Body of pancreas (tissue), 4 donors: ENCODE results near the gene INPP5D. TPM values are rescaled to one million over a fixed set of nuclear protein-coding genes. Genes with fewer than 3 reads are reported as not detected.
A peak's percentile ranks its signal among the peaks of the same experiment; 100 is the strongest.

ENCODE experiments used
- ATAC-seq: fragments of 150-250 bp; one replicate; pipeline ENCODE4 v1.9.1; 2016
- DNase-seq, 4 donors: peaks; one replicate each; pipeline ENCODE4 v3.0.0-alpha.2; 2019
- H3K27ac ChIP-seq, 4 donors: fragments of 200-600 bp; sonication (generic); 1 replicate in 3 of 4; 2 replicates in 1 of 4; pipeline versions ENCODE4 v1.5.1 to v1.6.1; 2016 to 2019; ENCODE audit warnings: mild to moderate bottlenecking in 1 of 4, mixed read lengths in 1 of 4, moderate library complexity in 1 of 4
- H3K27me3 ChIP-seq, 2 donors: fragments of 200-600 bp; sonication (generic); one replicate each; pipeline ENCODE4 v1.6.0; 2016; ENCODE audit warnings: mild to moderate bottlenecking in 1 of 2
- H3K36me3 ChIP-seq, 2 donors: fragments of 200-600 bp; sonication (generic); replicated peaks in 1 of 2; 2 replicates each; pipeline ENCODE4 v1.5.1; 2016; ENCODE audit warnings: low read depth in 2 of 2; ENCODE audit not compliant: insufficient read depth in 1 of 2
- H3K4me1 ChIP-seq: fragments of 200-600 bp; sonication (generic); one replicate; pipeline ENCODE4 v1.6.0; 2016
- H3K4me3 ChIP-seq, 2 donors: fragments of 200-600 bp; sonication (generic); 1 replicate in 1 of 2; 2 replicates in 1 of 2; pipeline ENCODE4 v1.5.1; 2016 to 2019
- H3K9me3 ChIP-seq, 3 donors: fragments of 200-600 bp; sonication (generic); 1 replicate in 2 of 3; 2 replicates in 1 of 3; pipeline ENCODE4 v1.5.1; 2016
- CTCF ChIP-seq, 7 experiments: fragments of 450-650 bp in 4 of 7; fragments of 200-600 bp in 3 of 7; sonication (generic) in 3 of 7; IDR thresholded peaks; one replicate each; pipeline ENCODE4 v1.5.1; 2016 to 2019; ENCODE audit warnings: antibody characterized with exemption in 7 of 7
- POLR2A ChIP-seq, 3 donors: fragments of 450-650 bp; IDR thresholded peaks; one replicate each; pipeline ENCODE4 v1.6.1; 2016; ENCODE audit warnings: antibody characterized with exemption in 3 of 3, mild to moderate bottlenecking in 2 of 3
- WGBS, 2 donors: methylation state at CpG; one replicate each; pipeline ENCODE4 v1.1.5; 2017; 5-methylcytosine and 5-hydroxymethylcytosine counted together
- intact Hi-C: fragments of 100-400 bp; cut with DNase I; formaldehyde crosslinking; loops from one replicate; pipeline ENCODE4 v1.15.1; 2023
- total RNA-seq, 2 donors: library from RNA; depleted of rRNA; stranded (reverse); fragments of >200 nt; gene quantifications; one replicate each; pipeline ENCODE4 v1.1.0, GENCODE V29; 2016

The INPP5D gene
- total RNA-seq, 2 donors from 2014 or later: 0.99 to 8.8 TPM

DNA sequence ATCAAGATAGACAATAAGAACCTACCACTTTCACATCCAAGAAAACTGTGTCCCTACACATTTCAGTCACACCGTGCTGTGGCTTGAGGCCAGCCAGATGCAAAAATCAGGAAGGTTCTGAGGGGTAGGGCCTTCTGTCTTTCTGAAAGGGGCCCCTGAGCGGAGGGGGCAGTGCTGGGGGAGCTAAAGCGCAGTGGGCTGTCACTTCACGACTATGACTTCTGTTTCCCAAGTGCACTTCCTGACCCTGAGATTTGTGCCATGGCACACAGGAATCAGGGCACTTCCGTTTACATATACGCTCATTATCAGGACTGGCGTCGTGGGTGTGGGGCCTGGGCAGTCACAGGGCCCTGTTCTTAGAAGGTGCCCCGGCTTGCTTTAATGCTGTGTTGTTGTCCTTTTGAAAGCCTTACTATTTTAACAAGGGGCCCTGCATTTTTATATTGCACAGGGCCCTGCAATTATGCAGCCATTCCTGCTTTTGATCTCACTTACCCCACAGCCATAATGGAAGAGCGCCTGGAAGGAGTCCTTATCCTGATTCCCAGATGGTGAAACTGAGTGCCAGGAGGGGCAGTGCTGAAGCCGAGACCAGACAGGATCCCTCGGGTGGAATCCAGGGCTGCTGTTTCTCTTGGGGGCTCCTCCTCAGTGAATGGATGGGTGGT lies 47.7 kb upstream of the INPP5D start:
- Histone ChIP-seq H3K4me3 (peak overlapping the region in 1 of 2 donors; percentile 6), H3K4me1 (peaks cover 29% of the 10 kb centered on the region), H3K36me3 (no peaks in the 10 kb centered on the region), H3K9me3 (no peaks in the 10 kb centered on the region), H3K27me3 (no peaks in the 10 kb centered on the region), H3K27ac (peak overlapping the region; percentile 62 to 86 (median 81))
- DNase-seq: peak; percentile 47 to 69 (median 66)
- intact Hi-C loops: no loop called here
- 16 to 20% methylated on average over 10 to 12 of the region's 12 CpGs for WGBS, 2 donors
- TF ChIP-seq CTCF (IDR thresholded peaks at IDR 0.05) (peak in 1 of 7 experiments; percentile 34), POLR2A (IDR thresholded peaks at IDR 0.05) (no peak)
- ATAC-seq: peak; percentile 58

- peak within 1 kb of the TSS in 1 of 2 donors; percentile 6 for H3K4me3 ChIP-seq
Observed at GRCh38 chr2:233013027-233013461, 47.1 kb upstream of the INPP5D start, which contains the start of gene NGEF. NGEF (minus strand) TSS chr2:233013256; CDS start chr2:232974890, 38,366 bp downstream.

DNA sequence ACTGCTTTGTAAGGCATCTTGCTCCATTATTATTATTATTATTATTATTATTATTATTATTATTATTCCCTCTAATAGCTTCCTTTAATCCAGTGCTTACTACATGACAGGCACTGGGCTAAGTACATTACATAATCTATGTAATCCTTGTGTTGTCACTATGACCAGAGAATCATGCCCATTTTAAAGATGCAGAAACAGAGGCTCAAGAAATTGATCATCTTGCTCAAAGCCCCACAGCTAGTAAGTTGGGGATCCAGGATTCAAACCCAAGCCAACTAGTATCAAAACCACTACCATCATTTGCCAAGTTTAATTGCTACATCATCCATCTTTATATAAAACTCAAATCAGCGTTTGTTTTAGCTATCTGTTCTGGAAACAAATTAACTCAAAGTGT lies 46.5 kb upstream of the INPP5D start:
- DNase-seq (no peak), ATAC-seq (no peak)
- Histone ChIP-seq H3K27ac (peak overlapping the region in 3 of 4 donors; percentile 80 to 86 (median 82)), H3K4me1 (peaks cover 29% of the 10 kb centered on the region), H3K27me3 (no peaks in the 10 kb centered on the region), H3K4me3 (no peak overlapping the region), H3K9me3 (no peaks in the 10 kb centered on the region), H3K36me3 (no peaks in the 10 kb centered on the region)
- intact Hi-C loops: no loop called here
- TF ChIP-seq CTCF (IDR thresholded peaks at IDR 0.05) (no peak), POLR2A (IDR thresholded peaks at IDR 0.05) (no peak)
- 11 to 42% methylated on average over 1 of the region's 1 CpG for WGBS, 2 donors

More at GRCh38 chr2:233013027-233013461, 47.1 kb upstream of the INPP5D start, which contains the start of gene NGEF:
- peak within 1 kb of the TSS; percentile 62 to 86 (median 81) for H3K27ac ChIP-seq
- H3K9me3 ChIP-seq: no peaks in the 10 kb centered on the region
- H3K4me1 ChIP-seq: peaks cover 29% of the 10 kb centered on the region
- 25 to 28% methylated on average over 12 of the region's 12 CpGs for WGBS, 2 donors
- intact Hi-C loops: no loop called here
- H3K27me3 ChIP-seq: no peaks in the 10 kb centered on the region
- TF ChIP-seq CTCF (IDR thresholded peaks at IDR 0.05): no peak
- peak in 2 of 3 donors; percentile 18 to 40 for TF ChIP-seq POLR2A (IDR thresholded peaks at IDR 0.05)
- ATAC-seq: peak; percentile 96
- DNase-seq: peak; percentile 89 to 93 (median 92)
- no peaks in the 10 kb centered on the region for H3K36me3 ChIP-seq

DNA sequence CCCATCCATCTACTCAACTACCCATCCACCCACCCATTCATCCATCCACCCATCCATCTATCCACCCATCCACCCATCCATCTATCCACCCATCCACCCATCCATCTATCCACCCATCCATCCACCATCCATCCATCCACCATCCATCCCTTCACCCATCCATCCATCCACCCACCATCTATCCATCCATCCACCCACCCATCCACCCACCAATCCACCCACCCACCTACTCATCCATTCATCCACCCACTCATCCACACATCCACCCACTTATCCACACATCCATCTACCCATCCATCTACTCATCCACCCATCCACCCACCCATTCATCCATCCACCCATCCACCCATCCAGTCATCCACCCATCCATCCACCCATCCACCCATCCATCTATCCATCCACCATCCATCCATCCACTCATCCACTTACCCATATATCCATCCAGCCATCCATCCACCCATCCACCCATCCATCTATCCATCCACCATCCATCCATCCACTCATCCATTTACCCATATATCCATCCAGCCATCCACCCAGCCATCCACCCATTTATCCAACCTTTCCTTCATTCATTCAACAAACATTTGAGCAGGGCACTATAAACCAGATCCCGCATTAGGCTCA lies 45.0 kb upstream of the INPP5D start:
- TF ChIP-seq POLR2A (IDR thresholded peaks at IDR 0.05) (no peak), CTCF (IDR thresholded peaks at IDR 0.05) (no peak)
- 89 to 94% methylated on average over 1 of the region's 1 CpG for WGBS, 2 donors
- DNase-seq (no peak), ATAC-seq (no peak)
- Histone ChIP-seq H3K4me3 (no peak overlapping the region), H3K27ac (no peak overlapping the region), H3K9me3 (no peaks in the 10 kb centered on the region), H3K4me1 (peaks cover 29% of the 10 kb centered on the region), H3K36me3 (no peaks in the 10 kb centered on the region), H3K27me3 (no peaks in the 10 kb centered on the region)
- intact Hi-C loops: no loop called here
